ENCODE data around the gene ATP2B2. TPM values are rescaled to one million over a fixed set of nuclear protein-coding genes. Genes with fewer than 3 reads are reported as not detected.

Gene ATP2B2
- total RNA-seq, 3 donors from 2014 or later, result 0.09 to 0.70 (median 0.12) TPM

DNA sequence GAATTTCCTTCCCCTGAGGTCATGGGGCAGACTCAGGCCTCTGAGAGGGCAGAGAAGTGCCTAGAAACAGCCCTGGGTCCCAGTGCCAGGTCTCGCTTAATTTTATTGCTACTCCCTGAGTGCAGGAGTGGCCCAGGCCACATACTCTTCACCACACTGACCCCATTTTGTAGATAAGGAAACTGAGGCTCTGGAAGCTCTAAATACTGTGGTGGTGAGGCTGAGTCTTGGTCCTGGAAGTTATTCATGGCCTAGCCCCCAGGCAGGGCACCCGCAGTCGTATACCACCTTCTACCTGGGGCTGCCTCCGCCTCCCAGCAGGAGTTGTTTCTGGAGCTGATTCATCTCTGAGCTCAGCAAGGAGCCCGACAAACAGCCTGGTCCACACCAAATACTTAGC, 9.8 kb downstream of the ATP2B2 start:
- no peaks in the 10 kb centered on the region for H3K9me3 ChIP-seq
- no peak overlapping the region for H3K4me3 ChIP-seq
- H3K36me3 ChIP-seq (ENCODE audit: low read depth), result no peaks in the 10 kb centered on the region
- intact Hi-C loops (cut with DNase I, micrococcal nuclease), result no loop called here
- no peaks in the 10 kb centered on the region for H3K4me1 ChIP-seq (ENCODE audit: low read depth)
- DNase-seq (no peak), ATAC-seq (no peak)
- TF ChIP-seq CTCF (IDR thresholded peaks at IDR 0.05), result no peak

DNA sequence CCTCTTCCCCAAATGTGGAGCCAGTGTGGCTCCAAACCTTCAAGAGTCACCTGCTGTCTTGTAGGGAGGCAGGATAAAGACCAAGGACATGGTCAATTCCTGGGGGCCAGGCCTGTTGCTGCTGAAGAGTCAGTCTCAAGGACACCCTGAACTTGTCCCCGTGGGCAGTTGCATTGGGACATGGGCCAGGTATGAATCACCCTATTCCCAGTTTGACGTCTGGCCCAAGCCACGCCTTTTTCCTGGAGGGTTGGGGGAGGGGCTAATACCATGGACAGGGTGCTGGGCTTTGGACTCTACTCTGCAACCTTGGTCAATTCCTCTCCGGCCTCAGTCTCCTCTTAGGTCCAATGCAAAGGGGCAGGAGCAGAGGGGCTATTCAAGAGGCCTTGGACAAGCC, 10.4 kb downstream of the ATP2B2 start:
- peak in 1 of 3 donors; percentile 4 for DNase-seq
- no peaks in the 10 kb centered on the region for H3K9me3 ChIP-seq
- no peaks in the 10 kb centered on the region for H3K36me3 ChIP-seq (ENCODE audit: low read depth)
- intact Hi-C loops (cut with DNase I, micrococcal nuclease), result no loop called here
- no peak overlapping the region for H3K4me3 ChIP-seq
- H3K4me1 ChIP-seq (ENCODE audit: low read depth), result no peaks in the 10 kb centered on the region
- ATAC-seq, result peak; percentile 51
- TF ChIP-seq CTCF (IDR thresholded peaks at IDR 0.05), result no peak

DNA sequence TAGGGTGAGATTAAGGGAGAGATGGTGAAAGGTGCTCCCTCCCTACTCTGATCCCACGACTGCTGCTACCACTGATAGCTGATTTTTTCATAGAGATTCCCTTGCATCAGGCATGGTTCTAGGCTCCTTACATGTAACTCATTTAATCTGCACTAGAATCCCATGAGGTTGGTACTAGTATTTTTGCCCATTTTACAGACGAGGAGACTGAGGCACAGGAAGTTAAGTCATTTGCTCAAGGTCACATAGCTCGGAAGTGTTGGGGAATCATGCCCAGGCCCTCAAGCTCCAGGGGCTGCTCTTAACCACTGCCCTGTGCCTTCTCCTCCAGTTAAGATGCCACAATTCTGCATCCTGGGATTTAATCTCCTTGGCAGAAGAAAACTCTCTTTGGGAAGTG, 11.2 kb downstream of the ATP2B2 start:
- intact Hi-C loops (cut with DNase I, micrococcal nuclease), result no loop called here
- Histone ChIP-seq H3K4me1 (ENCODE audit: low read depth) (no peaks in the 10 kb centered on the region), H3K9me3 (no peaks in the 10 kb centered on the region), H3K36me3 (ENCODE audit: low read depth) (no peaks in the 10 kb centered on the region), H3K4me3 (no peak overlapping the region)
- DNase-seq (no peak), ATAC-seq (no peak)
- TF ChIP-seq CTCF (IDR thresholded peaks at IDR 0.05), result no peak

- no peak overlapping the region for H3K4me3 ChIP-seq
- no peak for DNase-seq
- H3K4me1 ChIP-seq (ENCODE audit: low read depth), result no peaks in the 10 kb centered on the region
- no peak for TF ChIP-seq CTCF (IDR thresholded peaks at IDR 0.05)
- no peaks in the 10 kb centered on the region for H3K9me3 ChIP-seq
- intact Hi-C loops (cut with DNase I, micrococcal nuclease), result no loop called here
- ATAC-seq, result no peak
- no peaks in the 10 kb centered on the region for H3K36me3 ChIP-seq (ENCODE audit: low read depth)
Observed at GRCh38 chr3:10493202-10493589, 12.2 kb downstream of the ATP2B2 start.

- H3K4me3 ChIP-seq, result no peak overlapping the region
- no peak for TF ChIP-seq CTCF (IDR thresholded peaks at IDR 0.05)
- ATAC-seq (no peak), DNase-seq (no peak)
- intact Hi-C loops (cut with DNase I, micrococcal nuclease), result no loop called here
- H3K4me1 ChIP-seq (ENCODE audit: low read depth), result no peaks in the 10 kb centered on the region
- no peaks in the 10 kb centered on the region for H3K36me3 ChIP-seq (ENCODE audit: low read depth)
- no peaks in the 10 kb centered on the region for H3K9me3 ChIP-seq
Observed at GRCh38 chr3:10492364-10493201, 12.8 kb downstream of the ATP2B2 start.
